Stimulated activated CD8-positive, alpha-beta memory T cell treated with anti-CD3 and anti-CD28 coated beads, Interleukin-2, amount 100 ng/mL, for 48 hours (primary cell): ENCODE measurements around the gene PLAAT4.
"Not testable (repeated sequence)": the region's sequence is repeated elsewhere in the genome, so short reads cannot be mapped to it uniquely, and the experiment has no call there.

ENCODE experiments used
- DNase-seq, 2 donors: peaks; one replicate each; pipeline ENCODE4 v3.0.0-alpha.2; 2020; ENCODE audit warnings: low read depth in 2 of 2

PLAAT4 gene

GRCh38 chr11:63543711-63544110 lies 7.1 kb downstream of the PLAAT4 start:
- DNase-seq: no peak

DNA sequence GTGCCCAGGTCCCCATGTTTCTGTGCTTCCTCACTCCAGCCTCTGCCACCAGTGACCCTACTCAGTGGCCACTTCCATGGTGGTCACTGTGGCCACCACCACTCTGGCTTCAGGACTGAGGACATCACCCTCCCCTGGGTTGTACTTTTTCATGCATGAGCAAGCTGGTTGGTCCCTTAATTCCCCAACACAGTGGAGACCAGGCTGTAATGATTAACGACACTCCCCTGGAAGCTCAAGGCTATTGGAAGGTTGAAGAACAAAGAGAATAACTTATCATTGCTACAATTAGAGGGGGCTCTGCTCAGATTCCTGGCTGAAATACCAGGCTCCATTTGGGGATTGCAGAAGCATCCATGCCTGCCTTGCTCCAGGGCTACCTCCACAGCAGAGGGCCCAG lies 10.5 kb downstream of the PLAAT4 start:
- DNase-seq: no peak

DNA sequence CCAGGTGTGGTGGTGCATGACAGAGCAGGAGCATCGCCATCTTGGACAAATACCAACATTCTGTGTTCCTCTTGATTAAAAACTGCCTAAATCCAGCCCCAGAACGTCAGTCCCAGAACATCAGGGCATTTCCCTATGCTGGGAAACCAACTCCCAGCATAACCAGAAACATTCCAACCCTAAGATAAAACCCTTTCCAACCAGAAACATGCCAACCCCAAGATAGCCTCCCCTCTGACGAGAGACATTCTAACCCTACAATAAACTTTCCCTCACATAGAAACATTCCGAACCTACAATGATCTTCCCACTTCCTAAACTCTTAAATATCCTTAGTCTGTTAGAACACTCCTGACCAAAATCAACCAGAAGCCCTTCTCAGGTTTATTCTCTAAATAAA lies 11.6 kb downstream of the PLAAT4 start:
- DNase-seq: no peak

- no peak for DNase-seq
Observed at GRCh38 chr11:63549411-63549810, 12.8 kb downstream of the PLAAT4 start.

- not testable (repeated sequence) for DNase-seq
Observed at GRCh38 chr11:63550156-63550700, 13.6 kb downstream of the PLAAT4 start.

GRCh38 chr11:63551091-63551888 lies 14.7 kb downstream of the PLAAT4 start:
- no peak for DNase-seq

DNA sequence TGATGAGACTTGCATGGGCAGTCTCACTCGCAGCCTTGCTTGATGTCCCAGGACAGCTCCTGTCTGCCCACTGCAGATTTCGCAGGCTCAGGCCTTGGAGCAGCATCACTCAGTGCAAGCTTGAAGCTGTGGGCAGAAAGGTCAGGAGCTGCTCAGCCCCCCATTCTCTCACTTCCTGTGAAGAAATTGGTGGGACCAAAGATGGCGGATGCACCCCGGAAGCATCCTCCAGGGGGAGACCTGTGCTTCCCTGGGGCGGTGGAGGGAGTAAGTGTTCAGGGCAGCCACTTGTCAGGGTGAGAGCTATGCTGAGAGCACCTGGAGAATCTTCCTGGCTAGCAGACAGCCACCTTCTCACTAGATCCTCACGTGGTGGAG lies 15.3 kb downstream of the PLAAT4 start:
- DNase-seq: no peak

GRCh38 chr11:63552921-63553320 lies 16.3 kb downstream of the PLAAT4 start:
- no peak for DNase-seq

DNA sequence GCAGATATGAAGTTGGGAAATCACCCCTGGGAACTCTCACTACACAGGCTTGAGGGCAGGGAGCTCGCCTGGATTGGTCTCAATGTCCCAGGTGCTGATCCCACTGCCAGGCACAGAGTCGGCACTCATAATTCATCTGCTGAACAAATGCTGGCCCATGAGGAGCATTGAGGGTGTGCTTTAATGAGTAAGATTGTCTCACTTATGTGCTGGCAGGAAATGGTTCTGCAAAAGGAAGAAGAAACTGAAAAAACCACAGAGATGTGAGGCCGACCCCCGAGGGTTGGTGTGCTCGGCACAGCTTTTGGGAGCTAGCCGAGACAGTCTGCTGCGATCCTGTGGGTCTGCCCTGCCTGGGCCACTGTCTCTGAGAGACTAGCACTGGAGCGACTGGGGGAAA lies 17.2 kb downstream of the PLAAT4 start:
- DNase-seq: no peak

- no peak for DNase-seq
Observed at GRCh38 chr11:63554877-63555223, 18.2 kb downstream of the PLAAT4 start.

- DNase-seq: no peak
Observed at GRCh38 chr11:63556404-63557013, 19.9 kb downstream of the PLAAT4 start.

DNA sequence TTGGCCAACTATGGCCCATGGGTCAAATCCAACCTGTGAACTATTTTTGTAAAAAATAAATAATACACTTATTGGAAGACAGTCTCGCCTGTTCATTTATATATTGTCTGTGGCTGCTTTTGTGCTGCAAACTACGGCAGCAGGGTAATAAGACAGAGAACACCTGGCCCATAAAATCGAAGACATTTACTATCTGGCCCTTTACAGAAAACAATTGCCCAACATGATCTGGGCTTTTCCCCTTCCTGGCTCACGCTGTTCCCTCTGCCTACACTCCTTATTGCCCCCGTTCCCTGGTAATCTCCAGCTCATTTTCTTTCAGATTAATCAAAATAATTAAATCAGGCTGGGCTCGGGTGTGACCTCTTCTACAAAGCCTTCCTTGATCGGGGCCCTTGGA lies 21.0 kb downstream of the PLAAT4 start:
- no peak for DNase-seq

DNA sequence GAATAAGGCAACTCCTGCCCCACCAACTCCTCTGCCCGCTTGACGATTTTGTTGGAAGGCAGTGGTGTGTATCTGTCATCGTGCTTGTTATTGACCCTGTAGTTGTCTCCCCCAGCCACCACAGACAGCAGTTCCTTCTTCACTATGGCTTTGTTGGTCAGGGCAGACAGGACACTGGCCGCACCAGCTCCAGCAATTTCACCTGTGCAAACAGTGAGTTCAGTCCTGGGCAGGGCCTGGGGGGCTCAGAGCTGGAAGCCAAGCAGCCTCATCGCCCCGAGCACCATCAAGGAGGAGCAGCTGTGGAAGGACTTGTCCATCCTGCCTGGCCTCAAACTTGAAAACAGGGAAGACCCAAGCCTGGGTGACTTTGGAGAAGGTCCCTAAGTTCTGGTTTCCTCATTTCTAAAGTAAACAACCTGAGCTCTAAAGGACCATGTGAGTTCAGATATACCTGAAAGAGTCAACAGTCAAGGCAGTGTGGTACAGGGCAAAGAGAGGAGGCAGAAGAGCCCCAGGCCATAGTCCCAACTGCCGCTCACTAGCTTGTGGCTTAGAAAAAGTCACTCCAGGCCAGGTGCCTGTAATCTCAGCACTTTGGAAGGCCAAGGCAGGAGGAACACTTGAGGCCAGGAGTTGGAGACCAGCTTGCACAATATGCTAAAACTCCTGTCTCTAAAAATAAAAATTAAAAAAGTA lies 22.0 kb downstream of the PLAAT4 start:
- DNase-seq: no peak

- no peak for DNase-seq
Observed at GRCh38 chr11:63560506-63561180, 24.0 kb downstream of the PLAAT4 start.

DNA sequence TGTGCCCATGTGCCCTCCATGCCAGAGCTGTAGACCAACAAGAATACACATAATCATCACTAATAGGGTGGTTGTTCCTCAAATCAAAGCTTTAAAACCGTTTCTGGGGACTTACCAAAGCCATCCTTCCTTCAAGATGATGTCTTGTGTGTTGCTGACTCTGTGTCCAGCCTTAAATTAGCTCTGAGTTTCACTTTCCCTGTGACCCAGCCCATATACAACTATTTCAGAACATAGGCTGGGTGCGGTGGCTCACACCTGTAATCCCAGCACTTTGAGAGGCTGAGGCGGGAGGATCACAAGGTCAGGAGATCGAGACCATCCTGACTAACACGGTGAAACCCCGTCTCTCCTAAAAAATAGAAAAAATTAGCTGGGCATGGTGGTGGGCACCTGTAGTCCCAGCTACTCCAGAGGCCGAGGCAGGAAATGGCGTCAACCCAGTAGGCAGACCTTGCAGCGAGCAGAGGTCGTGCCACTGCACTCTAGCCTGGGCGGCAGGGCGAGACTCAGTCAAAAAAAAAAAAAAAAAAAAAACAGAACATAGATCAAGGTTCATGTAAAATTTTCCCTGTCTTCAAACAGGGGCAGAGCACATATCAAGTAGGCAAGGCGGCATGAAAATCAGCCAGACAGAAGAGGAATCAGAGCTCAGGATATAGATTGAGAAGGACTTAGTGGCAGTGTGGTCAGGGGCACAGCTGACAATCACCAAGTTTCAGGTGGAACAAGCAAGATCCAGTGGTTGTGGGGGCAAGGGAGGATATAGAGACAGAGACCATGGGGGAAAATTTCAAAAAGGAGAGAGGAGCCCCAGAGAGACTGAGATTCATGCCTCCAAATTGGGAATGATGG lies 26.8 kb downstream of the PLAAT4 start, which contains the start of gene PLAAT2:
Gene PLAAT2, minus strand, starts transcription at position 179 of the 855 bp plus-strand sequence. Its CDS starts 55 bp downstream, at position 124.
- no peak for DNase-seq

DNA sequence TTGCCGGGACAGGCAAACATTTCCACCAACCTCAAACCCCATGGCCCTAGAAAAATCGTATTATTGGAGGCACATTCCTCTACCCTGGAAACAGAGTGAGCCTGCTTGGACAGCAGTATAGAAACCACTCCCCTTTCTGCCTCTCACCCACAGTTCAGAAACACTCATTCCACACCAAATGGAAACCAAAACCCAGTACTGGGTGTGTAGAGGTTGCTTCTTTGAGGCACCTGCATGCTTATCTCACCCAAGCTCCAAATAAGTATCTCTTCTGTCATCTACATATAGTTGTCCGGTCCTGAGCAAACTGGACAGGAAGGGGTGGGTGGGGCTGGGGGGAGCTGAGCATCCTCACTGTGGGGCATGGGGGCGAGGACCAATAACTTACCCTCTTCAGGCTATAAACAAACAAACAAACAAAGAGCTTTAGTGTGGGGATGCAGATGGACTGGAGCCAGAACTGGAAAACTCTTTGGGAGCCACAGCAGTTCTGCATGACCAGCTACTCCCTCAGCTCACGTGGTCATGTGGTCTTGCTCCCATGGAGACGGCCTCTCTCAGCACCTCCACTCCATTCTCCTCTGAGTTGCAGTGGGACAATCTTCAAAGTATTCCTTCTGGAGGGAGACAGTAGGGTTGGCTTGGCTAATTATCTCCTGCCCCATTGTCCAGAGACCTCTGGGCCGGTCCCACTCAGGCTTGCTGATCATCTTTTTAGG lies 27.6 kb downstream of the PLAAT4 start:
- DNase-seq: no peak

DNA sequence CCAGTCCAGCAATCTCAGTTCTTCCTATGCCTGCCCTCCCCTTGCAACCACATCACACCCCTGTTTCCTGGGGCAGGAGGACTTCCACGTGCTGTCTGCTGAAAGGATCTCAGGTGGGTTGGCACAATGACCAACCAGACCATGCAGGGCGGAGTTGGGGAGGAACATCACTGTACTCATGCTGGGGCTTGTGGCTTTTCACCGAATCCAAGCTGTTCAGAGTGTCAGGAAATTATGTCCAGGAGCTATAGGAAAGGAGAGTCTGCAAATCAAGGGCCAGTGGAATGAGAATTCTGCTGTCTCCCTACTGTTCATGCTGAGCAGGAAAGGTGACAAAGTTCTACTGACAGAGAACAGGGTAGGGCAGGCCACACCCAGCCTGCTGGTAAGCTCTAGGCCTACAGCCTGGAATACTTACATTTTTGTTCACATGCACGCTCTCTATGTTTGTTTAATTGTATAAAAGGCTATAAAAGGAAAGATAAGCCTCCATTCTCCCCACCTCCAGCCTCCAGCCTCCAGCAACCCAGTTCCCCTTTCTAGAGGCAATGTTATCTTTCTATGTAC lies 28.3 kb downstream of the PLAAT4 start:
- no peak for DNase-seq

DNA sequence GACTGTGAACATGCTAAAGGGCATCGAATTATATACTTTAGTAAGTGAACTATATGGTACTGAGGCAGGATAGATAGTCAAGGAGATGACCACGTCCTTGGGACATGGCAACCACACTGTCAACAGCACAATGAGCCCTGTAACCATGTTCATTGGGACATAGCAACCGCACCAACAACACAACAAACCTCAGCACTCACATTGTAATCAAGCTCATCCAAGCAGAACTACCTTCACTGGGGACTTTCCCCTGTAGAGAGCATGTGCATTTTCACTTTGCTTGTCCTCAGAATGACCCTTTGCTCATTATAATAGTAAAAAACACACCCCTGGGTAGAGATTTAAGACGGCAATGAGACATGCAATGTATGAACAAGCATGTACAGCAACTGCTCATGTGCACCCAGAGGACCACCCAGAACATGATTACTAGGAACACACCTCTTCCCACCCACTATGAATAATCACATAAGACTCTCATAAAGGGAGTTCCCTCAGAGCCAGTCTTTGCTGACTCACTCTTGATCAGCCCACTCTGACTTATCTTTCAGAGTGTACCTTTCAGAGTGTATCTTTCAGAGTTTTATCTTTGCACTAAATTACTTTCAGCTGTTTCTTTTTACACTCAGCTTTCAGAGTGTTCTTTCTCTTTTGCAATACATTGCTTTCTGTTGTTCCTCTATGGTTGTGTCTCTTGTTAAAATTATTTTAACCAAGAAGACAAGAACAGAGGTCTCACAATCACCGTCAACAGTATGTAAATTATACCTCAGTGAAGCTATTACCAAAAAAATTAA lies 30.6 kb downstream of the PLAAT4 start:
- no peak for DNase-seq

DNA sequence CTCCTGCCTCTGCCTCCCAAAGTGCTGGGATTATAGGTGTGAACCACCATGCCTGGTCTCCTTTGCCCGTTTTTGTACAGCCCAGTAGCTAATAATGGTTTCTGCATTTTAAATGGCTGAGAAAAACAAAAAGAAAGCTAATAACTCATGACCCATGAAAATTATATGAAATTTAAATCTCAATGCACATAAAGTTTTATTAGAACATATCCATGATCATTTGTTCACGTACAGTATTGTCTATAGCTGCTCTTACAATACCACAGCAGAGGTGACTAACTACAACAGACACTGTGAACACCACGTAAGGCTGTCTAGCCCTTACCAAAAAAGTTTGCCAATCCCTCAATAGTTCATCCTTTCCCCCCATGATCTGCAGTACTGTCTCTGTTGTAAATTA lies 33.0 kb downstream of the PLAAT4 start:
- no peak for DNase-seq
